ENCODE data around the gene CYTH3.

The CYTH3 gene

DNA sequence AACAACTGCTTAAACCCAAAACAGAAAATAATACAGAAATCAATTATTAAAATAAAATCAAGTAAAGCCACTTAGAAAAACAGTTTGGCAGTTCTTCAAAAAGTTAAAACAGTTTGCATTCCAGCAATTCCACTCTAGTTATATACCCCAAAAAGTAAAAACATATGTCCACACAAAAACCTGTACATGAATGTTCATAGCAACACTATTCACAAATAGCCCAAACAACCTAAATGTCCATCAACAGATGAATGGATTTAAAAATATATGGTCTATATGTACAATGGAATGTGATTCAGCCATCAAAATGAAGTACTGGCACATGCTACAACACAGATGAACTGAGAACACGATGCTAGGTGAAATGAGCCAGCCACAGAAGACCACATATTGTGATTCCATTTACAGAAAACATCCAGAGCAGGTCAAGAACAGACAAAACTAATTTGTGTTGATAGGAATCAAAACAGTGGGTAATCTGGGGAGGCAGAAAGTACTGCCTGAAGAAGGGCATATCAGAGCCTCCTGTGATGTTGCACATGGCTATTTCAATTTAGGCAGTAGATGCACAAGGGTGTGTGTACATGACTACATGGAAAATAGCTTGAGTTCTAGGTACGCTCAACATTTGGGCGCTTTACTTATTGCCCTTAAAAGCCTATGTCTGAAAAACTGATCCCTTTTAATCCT lies 66.3 kb downstream of the CYTH3 start:
- Histone ChIP-seq H3K36me3 (no peaks in the 10 kb centered on the region), H3K27ac (no peak overlapping the region), H3K27me3 (no peaks in the 10 kb centered on the region), H3K4me3 (no peak overlapping the region), H3K9me3 (no peaks in the 10 kb centered on the region), H3K4me1 (peaks cover 0 to 58% (median 16%) of the 10 kb centered on the region in 4 donors)
- TF ChIP-seq, protein P1, sequence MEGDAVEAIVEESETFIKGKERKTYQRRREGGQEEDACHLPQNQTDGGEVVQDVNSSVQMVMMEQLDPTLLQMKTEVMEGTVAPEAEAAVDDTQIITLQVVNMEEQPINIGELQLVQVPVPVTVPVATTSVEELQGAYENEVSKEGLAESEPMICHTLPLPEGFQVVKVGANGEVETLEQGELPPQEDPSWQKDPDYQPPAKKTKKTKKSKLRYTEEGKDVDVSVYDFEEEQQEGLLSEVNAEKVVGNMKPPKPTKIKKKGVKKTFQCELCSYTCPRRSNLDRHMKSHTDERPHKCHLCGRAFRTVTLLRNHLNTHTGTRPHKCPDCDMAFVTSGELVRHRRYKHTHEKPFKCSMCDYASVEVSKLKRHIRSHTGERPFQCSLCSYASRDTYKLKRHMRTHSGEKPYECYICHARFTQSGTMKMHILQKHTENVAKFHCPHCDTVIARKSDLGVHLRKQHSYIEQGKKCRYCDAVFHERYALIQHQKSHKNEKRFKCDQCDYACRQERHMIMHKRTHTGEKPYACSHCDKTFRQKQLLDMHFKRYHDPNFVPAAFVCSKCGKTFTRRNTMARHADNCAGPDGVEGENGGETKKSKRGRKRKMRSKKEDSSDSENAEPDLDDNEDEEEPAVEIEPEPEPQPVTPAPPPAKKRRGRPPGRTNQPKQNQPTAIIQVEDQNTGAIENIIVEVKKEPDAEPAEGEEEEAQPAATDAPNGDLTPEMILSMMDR (IDR thresholded peaks at IDR 0.05): no peak
- intact Hi-C loops (cut with DNase I; ENCODE audit: low total_unique reads): no loop called here
- no peak for DNase-seq

DNA sequence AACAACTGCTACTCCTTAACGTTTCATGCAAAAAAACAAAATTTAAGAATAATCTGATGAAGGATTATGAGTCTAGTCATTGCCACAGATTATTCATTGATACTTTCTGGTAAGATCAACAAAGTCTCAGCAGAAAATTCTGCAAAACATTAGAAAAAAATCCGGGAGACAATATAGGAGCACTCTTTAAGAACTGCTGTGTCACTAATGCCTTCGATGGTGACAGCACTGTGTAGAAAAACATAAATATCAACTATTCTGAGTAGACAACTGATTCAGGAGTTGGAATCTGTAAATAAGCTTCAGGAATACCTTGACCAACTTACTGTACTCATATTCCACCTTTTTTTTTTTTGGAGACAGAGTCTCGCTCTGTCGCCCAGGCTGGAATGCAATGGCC lies 69.0 kb downstream of the CYTH3 start:
- DNase-seq: no peak
- TF ChIP-seq, protein P1 (IDR thresholded peaks at IDR 0.05): no peak
- no peak overlapping the region for H3K4me3 ChIP-seq
- H3K4me1 ChIP-seq: peaks cover 0 to 52% (median 5%) of the 10 kb centered on the region in 4 donors
- H3K27ac ChIP-seq: no peak overlapping the region
- no peaks in the 10 kb centered on the region for H3K27me3 ChIP-seq
- H3K9me3 ChIP-seq: no peaks in the 10 kb centered on the region
- intact Hi-C loops (cut with DNase I; ENCODE audit: low total_unique reads): no loop called here
- H3K36me3 ChIP-seq: no peaks in the 10 kb centered on the region

DNA sequence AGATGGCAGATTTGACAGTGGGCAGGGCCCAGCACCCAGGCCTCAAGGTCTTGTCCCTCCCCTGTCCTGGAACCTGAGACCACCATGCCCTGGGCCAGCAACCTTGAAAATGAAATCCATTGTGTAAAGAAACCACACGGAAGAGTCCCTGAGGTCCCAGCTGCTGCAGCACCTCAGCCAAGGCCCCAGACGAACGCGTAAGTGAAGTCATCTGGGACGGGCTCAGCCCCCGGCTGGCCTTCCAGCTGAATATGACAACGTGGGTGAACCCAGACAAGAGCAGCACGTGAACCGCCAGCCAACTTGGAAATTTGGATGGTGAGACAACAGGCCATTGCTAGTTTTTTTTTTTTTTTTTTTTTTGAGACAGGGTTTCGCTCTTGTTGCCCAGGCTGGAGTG lies 70.3 kb downstream of the CYTH3 start:
- no peaks in the 10 kb centered on the region for H3K36me3 ChIP-seq
- intact Hi-C loops (cut with DNase I; ENCODE audit: low total_unique reads): no loop called here

DNA sequence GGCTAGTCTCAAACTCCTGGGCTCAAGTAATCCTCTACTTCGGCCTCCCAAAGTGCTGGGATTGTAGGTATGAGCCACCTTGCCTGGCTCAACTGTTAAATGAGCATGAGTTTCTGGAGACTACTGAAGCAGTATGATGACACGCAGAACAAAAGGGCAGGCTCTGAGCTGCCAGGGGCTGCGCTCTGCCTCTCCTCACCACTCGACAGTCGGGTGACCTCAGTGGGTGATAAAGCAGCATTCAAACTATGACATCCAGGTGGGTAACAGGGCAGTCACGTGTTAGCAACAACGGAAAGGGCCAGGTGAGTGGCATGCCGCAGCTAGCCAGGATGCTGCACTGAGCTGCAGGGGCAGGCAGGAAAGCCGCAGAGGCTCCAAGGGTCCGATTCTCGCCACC lies 71.5 kb downstream of the CYTH3 start:
- H3K4me3 ChIP-seq: no peak overlapping the region
- DNase-seq: no peak
- H3K36me3 ChIP-seq: no peaks in the 10 kb centered on the region
- H3K9me3 ChIP-seq: no peaks in the 10 kb centered on the region
- intact Hi-C loops (cut with DNase I; ENCODE audit: low total_unique reads): no loop called here
- TF ChIP-seq, protein P1 (IDR thresholded peaks at IDR 0.05): no peak
- no peak overlapping the region for H3K27ac ChIP-seq
- H3K4me1 ChIP-seq: peaks cover 0 to 33% (median 3%) of the 10 kb centered on the region in 4 donors
- H3K27me3 ChIP-seq: no peaks in the 10 kb centered on the region

More for the DNA sequence above, 70.3 kb downstream of the CYTH3 start:
- H3K4me1 ChIP-seq: peaks cover 0 to 41% (median 3%) of the 10 kb centered on the region in 4 donors
- no peak overlapping the region for H3K4me3 ChIP-seq
- H3K27me3 ChIP-seq: no peaks in the 10 kb centered on the region
- H3K9me3 ChIP-seq: no peaks in the 10 kb centered on the region
- TF ChIP-seq, protein P1 (IDR thresholded peaks at IDR 0.05): no peak
- no peak overlapping the region for H3K27ac ChIP-seq
- no peak for DNase-seq

DNA sequence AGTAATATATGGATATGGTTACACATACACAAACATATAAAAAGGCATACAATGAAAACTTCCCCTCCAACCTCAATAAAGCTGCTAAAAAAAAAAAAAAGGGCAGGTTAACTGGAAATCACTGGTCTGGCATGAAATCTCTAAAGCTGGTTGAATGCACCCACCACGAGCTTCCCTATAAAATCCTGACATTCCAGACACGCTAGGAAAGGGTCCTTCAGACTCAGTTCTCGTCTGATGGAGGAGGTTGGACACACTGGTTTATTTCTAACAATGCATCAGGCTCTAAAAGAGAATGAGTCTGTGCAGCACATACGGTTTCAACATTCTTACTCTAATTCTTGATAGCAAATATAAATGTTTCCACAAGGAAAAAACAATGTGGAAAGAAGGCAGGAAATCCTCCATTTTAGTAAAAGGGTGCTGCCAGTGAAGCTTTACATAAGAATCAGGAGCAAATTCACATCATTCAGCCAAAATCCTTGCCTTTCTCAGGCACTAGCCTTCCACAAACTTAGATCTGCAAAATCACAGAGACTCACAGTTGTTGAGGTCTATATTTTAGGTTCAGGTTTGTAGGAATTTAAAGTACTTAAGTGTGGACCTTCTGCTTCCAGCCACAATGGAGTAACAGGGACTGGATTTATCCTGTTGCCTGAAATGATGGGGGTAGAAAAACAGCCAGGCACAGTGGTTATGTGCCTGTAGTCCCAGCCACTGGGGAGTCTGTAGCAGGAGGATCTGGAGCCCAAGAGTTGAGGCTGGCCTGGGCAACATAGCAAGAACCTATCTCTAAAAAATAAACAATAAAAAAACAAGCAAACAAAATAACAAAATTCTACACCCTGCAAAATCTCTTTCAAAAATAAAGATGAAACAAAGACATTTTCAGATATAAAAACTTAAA lies 73.5 kb downstream of the CYTH3 start:
- H3K36me3 ChIP-seq: no peaks in the 10 kb centered on the region
- no peak overlapping the region for H3K27ac ChIP-seq
- TF ChIP-seq, protein P1 (IDR thresholded peaks at IDR 0.05): no peak
- no peaks in the 10 kb centered on the region for H3K9me3 ChIP-seq
- H3K4me3 ChIP-seq: no peak overlapping the region
- DNase-seq: no peak
- intact Hi-C loops (cut with DNase I; ENCODE audit: low total_unique reads): no loop called here
- peaks cover 0 to 24% (median 0%) of the 10 kb centered on the region in 4 donors for H3K4me1 ChIP-seq
- no peaks in the 10 kb centered on the region for H3K27me3 ChIP-seq
